ENCODE data around the gene GALNT1. TPM values are rescaled to one million over a fixed set of nuclear protein-coding genes. Genes with fewer than 3 reads are reported as not detected.

GALNT1 gene
- total and polyA plus RNA-seq, 2 experiments from 2014 or later, result 47.4 to 110 TPM

DNA sequence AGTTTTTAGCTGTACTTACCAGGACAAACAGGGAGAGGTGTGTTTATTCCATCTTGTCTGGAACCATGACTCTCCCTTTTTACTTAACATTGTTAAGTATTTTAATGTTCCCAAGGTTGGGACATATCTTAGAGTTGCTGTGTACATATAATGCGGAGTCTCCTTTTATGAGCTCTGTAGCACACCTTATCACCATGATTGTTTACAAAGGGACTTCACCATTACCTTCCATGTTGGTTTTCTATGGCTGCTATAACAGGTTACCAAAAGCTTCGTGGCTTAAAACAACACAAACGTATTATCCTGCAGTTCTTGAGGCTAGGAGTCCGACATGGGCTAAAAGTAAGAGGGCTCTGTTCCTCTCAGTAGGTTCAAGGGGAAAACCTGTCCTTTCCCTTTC lies 164.3 kb downstream of the GALNT1 start:
- H3K36me3 ChIP-seq, result no peaks in the 10 kb centered on the region
- H3K4me3 ChIP-seq, result no peak overlapping the region
- TF ChIP-seq, protein P1, sequence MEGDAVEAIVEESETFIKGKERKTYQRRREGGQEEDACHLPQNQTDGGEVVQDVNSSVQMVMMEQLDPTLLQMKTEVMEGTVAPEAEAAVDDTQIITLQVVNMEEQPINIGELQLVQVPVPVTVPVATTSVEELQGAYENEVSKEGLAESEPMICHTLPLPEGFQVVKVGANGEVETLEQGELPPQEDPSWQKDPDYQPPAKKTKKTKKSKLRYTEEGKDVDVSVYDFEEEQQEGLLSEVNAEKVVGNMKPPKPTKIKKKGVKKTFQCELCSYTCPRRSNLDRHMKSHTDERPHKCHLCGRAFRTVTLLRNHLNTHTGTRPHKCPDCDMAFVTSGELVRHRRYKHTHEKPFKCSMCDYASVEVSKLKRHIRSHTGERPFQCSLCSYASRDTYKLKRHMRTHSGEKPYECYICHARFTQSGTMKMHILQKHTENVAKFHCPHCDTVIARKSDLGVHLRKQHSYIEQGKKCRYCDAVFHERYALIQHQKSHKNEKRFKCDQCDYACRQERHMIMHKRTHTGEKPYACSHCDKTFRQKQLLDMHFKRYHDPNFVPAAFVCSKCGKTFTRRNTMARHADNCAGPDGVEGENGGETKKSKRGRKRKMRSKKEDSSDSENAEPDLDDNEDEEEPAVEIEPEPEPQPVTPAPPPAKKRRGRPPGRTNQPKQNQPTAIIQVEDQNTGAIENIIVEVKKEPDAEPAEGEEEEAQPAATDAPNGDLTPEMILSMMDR (IDR thresholded peaks at IDR 0.05; ENCODE audit: low read depth, low read length), result no peak
- no peak overlapping the region for H3K27ac ChIP-seq
- no peak for DNase-seq (ENCODE audit: low read depth in 1 of 2, low spot score in 1 of 2)
- no peaks in the 10 kb centered on the region for H3K27me3 ChIP-seq
- H3K9me3 ChIP-seq (ENCODE audit: low read depth), result no peaks in the 10 kb centered on the region
- no peaks in the 10 kb centered on the region for H3K4me1 ChIP-seq (ENCODE audit: low read depth)

DNA sequence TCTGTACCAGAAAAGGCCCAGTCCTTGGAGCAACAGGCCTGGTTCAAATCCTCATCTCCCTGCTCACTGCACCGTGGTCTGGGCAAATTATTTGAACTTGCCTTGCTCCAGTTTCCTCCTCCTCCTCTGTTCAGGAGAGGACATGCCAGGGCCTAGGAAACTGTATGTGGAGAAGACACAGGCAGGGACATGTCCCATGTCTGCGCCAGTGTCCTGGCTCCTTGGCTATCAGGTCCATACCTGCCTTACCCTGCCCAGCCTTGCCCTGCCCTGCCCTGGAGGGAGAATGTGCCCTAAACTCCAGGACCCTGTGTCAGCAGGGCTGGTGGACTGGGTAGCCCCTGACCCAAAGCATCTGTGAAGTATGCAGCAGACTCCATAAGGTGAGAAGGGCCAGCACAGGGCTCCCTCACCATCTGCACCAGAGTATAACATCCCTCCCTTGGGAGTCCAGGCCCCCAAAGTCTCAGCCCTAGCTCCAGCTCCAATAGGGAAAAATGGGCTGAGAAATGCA lies 165.3 kb downstream of the GALNT1 start:
- no peaks in the 10 kb centered on the region for H3K36me3 ChIP-seq
- H3K4me1 ChIP-seq (ENCODE audit: low read depth), result no peaks in the 10 kb centered on the region
- no peaks in the 10 kb centered on the region for H3K9me3 ChIP-seq (ENCODE audit: low read depth)
- TF ChIP-seq, protein P1 (IDR thresholded peaks at IDR 0.05; ENCODE audit: low read depth, low read length), result no peak
- no peaks in the 10 kb centered on the region for H3K27me3 ChIP-seq
- H3K27ac ChIP-seq, result no peak overlapping the region
- DNase-seq (ENCODE audit: low read depth in 1 of 2, low spot score in 1 of 2), result no peak
- no peak overlapping the region for H3K4me3 ChIP-seq

DNA sequence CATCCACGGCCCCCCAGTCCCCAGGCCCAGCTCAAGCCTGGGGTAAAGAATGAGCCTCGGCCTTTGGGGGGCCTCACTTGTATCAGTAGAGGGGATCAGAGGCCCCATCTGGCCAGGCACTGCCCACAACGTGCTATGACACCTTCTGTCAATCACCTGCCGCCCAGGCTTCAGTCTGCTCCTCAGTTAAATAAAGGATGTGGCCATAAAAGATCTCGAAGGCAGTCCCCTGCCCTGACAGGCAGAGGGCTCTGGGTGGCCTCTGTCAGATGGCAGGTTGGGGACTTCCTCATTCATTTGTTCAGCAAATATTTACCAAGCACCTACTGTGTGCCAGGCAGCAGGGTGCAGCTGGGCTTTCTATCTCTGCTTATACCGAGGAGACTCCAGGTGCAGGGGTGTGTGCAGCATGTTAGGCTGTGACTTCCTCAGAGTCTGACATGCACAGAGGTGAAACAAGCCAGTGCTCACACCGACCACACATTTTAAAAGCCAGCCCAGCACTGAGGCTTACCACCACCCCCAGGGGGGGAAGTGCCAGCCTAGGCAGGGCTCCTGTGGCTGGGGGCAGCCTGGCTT lies 166.4 kb downstream of the GALNT1 start:
- TF ChIP-seq, protein P1 (IDR thresholded peaks at IDR 0.05; ENCODE audit: low read depth, low read length), result no peak
- no peak overlapping the region for H3K27ac ChIP-seq
- H3K4me1 ChIP-seq (ENCODE audit: low read depth), result no peaks in the 10 kb centered on the region
- no peaks in the 10 kb centered on the region for H3K36me3 ChIP-seq
- no peak for DNase-seq (ENCODE audit: low read depth in 1 of 2, low spot score in 1 of 2)
- no peak overlapping the region for H3K4me3 ChIP-seq
- no peaks in the 10 kb centered on the region for H3K27me3 ChIP-seq
- no peaks in the 10 kb centered on the region for H3K9me3 ChIP-seq (ENCODE audit: low read depth)

DNA sequence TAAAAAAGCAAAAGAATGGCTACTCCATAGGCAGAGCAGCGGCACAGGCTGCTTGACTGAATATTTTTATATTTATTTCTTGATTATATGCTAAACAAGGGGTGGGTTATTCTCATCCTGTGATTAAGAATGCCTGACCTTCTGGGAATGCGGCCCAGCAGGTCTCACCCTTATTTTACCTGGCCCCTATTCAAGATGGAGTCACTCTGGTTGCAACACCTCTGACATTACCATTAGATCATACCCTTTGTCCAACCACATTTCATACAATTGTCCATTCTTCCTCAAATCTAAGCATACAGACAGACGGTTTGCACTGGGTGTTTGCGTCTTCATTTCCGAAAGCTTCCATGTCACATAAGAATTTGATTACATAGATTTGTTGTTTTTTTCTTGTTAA lies 168.2 kb downstream of the GALNT1 start:
- H3K36me3 ChIP-seq, result no peaks in the 10 kb centered on the region
- H3K9me3 ChIP-seq (ENCODE audit: low read depth), result no peaks in the 10 kb centered on the region
- no peaks in the 10 kb centered on the region for H3K27me3 ChIP-seq
- no peaks in the 10 kb centered on the region for H3K4me1 ChIP-seq (ENCODE audit: low read depth)
- DNase-seq (ENCODE audit: low read depth in 1 of 2, low spot score in 1 of 2), result no peak
- TF ChIP-seq, protein P1 (IDR thresholded peaks at IDR 0.05; ENCODE audit: low read depth, low read length), result no peak
- H3K27ac ChIP-seq, result no peak overlapping the region
- no peak overlapping the region for H3K4me3 ChIP-seq

DNA sequence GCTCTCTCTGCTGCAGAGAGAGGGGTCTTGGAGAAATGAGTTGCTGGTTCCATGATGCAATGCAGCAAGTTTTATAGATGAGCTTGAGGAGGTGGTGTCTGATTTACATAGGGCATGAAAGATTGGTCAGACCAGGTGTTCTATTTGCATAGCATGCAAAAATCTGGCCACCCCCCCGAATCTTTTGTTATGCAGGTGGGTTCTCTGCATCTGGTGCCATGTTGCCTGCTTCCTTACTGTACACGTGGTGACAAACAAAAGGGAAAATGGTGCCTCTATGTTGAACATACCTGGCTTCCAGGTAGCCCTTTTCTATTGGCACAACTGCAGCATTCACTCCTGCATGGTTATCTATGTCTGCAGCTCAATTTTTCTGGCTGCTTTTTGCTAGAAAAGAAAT lies 169.4 kb downstream of the GALNT1 start:
- TF ChIP-seq, protein P1 (IDR thresholded peaks at IDR 0.05; ENCODE audit: low read depth, low read length), result no peak
- Histone ChIP-seq H3K4me3 (no peak overlapping the region), H3K9me3 (ENCODE audit: low read depth) (no peaks in the 10 kb centered on the region), H3K4me1 (ENCODE audit: low read depth) (no peaks in the 10 kb centered on the region), H3K27me3 (no peaks in the 10 kb centered on the region), H3K27ac (no peak overlapping the region), H3K36me3 (no peaks in the 10 kb centered on the region)
- DNase-seq (ENCODE audit: low read depth in 1 of 2, low spot score in 1 of 2), result no peak

Data from cardiac muscle cell (in vitro differentiated cells and primary cell).